Temporal lobe (tissue), 2 donors: Measurements from ENCODE around the gene ZNF343. TPM values are rescaled to one million over a fixed set of nuclear protein-coding genes. Genes with fewer than 3 reads are reported as not detected.

Experiments
- small RNA-seq: library from RNA; depleted of rRNA; stranded (forward); fragments of <200 nt; gene quantifications from one replicate; pipeline ENCODE3, GENCODE V24; 2014; ENCODE audit warnings: low replicate concordance
- total RNA-seq: library from RNA; depleted of rRNA; stranded (reverse); fragments of >200 nt; gene quantifications from one replicate; pipeline ENCODE4 v1.2.3, GENCODE V29; 2014

The ZNF343 gene
- total RNA-seq, 1 donor from 2014 or later, result 10.1 TPM

Small RNA genes lying within 50 kb of the gene (small RNA-seq; reads per million reads assigned to genes)
- not detected for gene RF00019

Other genes with a start within 250 kb of the ZNF343 start
- 0.25 TPM for gene TGM3, start 212.9 kb downstream of the ZNF343 start, total RNA-seq
- not detected for gene TGM6, start 128.0 kb downstream of the ZNF343 start, total RNA-seq
- gene SNRPB, start 38.1 kb downstream of the ZNF343 start, total RNA-seq, result 35.4 TPM
- 3.4 TPM for gene TMC2, start 27.7 kb upstream of the ZNF343 start, total RNA-seq
- 93.7 TPM for gene NOP56, start 143.7 kb upstream of the ZNF343 start, total RNA-seq
- 62.2 TPM for gene IDH3B, start 155.3 kb upstream of the ZNF343 start, total RNA-seq
- gene EBF4, start 183.9 kb upstream of the ZNF343 start, total RNA-seq, result 10.6 TPM